ENCODE data around the gene S100A4.
A peak's percentile ranks its signal among the peaks of the same experiment; 100 is the strongest.

Gene S100A4

DNA sequence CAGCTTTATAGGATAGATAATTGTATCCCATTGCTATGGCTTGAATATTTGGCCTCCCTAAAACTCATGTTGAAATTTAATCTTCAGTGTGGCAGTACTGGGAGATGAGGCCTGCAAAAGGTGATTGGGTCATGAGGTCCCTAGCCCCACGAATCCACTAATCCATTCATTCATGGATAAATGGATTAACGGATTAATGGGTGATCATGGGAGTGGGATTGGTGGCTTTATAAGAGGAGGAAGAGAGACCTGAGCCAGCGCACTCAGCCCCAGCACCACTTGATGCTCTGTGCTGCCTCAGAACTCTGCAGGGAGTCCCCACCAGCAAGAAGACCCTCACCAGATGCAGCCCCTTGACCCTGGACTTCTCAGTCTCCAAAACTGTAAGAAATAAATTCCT, 41.8 kb downstream of the S100A4 start:
- DNase-seq, result no peak

DNA sequence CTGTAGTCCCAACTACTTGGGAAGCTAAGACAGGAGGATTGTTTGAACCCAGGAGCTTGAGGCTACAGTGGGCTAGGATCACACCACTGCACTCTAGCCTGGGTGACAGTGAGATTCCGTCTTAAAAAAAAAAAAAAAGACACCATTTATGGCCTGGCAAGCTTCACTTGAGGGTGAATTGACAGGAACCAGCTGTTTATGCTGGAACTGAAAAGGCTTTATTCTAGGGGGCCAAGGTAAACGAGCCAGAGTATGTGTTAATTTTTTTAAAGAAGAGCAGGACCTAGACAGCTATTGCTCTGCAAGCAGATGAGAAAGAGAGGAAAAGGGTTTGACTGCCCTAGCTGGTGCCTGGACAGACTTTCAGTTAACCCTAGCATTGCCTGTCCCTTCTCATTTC, 46.9 kb downstream of the S100A4 start:
- no peak for DNase-seq

DNA sequence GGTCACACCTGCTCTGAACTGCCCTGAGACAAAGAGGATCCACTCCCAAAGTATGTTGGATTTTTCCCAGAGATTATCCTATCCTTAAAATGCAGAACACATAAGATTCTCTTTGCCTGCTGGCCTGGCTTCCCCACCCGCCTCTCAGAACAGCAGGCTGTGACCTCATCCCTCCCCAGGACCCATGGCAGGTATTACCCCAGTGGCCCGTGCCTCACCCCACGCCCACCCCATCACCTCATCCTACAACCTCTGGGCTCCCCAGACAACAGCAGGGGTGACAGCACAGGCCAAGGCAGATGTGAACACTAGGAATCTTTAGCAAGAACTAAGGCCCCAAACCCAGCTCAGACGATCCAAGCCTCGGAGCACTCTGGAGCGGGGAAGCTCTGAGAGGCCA, 50.1 kb downstream of the S100A4 start:
- DNase-seq, result no peak

DNA sequence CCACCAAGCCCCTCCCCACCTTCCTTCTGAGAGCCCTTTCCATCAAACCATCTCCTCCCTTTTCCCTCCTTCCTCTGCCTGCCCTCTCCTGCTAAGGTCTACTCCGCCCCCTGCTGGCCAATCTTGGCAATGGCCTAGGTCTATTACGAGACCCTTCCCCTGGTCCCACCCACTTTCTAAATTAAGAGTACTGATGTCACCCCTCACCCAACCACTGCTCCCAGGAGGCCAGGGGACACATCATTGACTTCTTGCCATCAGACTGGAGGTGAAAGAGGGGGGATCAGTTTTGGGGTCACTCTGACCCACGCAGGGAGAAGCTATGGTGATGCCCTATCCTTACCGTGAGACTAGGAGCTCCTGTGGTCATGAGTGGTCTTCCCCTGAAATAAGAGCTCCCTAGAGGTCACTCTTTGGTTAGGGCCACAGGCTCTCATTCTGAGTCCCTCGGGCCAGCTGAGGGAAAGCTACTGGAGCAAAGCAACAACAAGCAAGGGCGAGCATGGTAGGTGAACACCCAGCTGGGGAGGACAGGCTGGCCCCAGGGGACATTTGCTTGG, 50.5 kb downstream of the S100A4 start:
- peak; percentile 59 for DNase-seq

All from NCI-H2081 treated with DMSO at 0.1 percent for 48 hours (cell line).